ENCODE results near the gene IPCEF1.

The IPCEF1 gene

DNA sequence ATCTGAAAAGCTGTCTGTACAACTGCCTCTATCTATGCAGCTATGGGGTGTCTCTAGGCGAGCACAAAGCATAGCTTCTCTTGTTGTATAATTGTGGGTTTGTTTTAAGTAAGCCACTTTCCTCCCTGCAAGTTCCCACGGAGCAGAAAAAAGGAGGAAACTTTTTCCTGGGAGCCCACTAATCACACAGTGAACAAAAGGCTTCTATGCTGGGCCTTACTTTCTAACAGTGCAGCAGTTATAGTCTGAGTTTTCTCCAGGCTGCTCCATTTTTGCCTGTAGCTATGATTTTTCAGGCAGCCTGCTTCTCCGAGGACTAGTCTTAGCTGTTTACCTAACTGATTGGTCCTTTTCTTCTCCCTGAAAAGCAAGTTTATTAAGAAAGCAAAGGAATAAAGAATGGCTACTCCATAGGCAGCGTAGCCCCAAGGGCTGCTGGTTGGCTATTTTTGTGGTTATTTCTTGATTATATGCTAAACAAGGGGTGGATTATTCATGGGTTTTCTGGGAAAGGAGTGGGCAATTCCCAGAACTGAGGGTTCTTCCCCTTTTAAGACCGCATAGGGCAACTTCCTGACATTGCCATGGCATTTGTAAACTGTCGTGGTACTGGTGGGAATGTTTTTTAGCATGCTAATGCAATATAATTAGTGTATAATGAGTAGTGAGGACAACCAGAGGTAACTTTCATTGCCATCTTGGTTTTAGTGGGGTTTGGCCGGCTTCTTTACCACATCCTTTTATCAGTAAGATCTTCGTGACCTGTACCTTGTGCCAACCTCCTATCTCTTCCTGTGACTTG lies 233.2 kb downstream of the IPCEF1 start:
- no peak for DNase-seq
- Histone ChIP-seq H3K36me3 (no peaks in the 10 kb centered on the region), H3K4me3 (ENCODE audit: low read depth, low read length) (no peak overlapping the region), H3K9me3 (no peaks in the 10 kb centered on the region), H3K4me1 (peaks cover 12% of the 10 kb centered on the region; the same call in 1 of the 2 replicates), H3K27me3 (no peaks in the 10 kb centered on the region)
- TF ChIP-seq CTCF (IDR thresholded peaks at IDR 0.05; ENCODE audit: low read depth, low read length), result no peak

DNA sequence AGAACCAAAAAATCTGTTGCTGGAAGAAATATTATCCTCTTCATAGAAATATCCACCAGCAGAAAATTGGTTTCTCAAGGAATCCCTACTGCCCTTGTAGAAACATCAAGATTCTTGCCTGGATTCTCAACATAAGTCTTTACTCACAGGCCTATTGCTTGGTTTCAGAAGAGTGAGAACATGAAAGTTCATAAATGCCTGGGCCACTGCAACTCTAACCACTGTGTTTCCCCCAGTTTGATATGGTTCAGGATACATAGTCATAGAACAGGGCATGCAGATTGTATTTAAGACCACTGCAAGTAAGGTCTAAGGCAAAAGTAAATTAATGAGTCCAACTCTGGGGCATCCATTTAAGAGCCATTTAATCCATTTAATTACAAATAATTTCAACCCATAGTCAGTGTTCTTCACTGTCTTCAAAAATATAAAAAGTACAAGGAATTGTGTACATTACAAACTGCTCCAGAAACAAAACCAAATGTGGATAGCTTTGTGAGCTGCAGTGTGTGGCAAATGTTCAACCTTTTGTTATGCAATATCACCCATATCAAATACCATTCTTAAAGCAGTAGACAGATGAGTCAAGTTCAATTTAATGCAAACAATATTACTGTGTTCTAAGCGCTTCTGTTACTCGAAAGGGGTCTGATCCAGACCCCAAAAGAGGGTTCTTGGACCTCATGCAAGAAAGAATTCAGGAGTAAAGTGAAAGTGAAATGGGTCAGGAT lies 234.2 kb downstream of the IPCEF1 start:
- H3K36me3 ChIP-seq, result no peaks in the 10 kb centered on the region
- H3K9me3 ChIP-seq, result no peaks in the 10 kb centered on the region
- H3K27me3 ChIP-seq, result no peaks in the 10 kb centered on the region
- H3K4me1 ChIP-seq, result peaks cover 2% of the 10 kb centered on the region; the same call in 1 of the 2 replicates
- TF ChIP-seq CTCF (IDR thresholded peaks at IDR 0.05; ENCODE audit: low read depth, low read length), result no peak
- no peak overlapping the region for H3K4me3 ChIP-seq (ENCODE audit: low read depth, low read length)
- no peak for DNase-seq

DNA sequence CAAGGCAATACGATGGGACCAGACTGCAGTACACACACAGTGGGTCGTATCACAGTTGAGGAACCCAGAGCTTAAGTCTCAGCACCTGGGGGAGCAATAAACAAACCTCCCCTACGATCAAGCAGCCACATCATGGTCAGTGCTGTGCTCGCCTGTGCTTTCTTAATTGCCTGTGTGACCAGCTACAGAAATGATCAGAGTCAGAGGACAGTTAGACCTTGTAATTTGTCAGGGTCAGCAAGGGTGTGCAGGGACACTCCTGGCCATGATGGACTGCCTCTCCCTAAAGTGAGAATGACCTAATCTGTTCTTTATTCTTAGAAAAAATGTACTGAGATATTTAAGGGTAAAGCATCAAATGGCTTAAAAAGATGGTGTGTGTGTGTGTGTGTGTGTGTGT lies 239.1 kb downstream of the IPCEF1 start:
- no peak for TF ChIP-seq CTCF (IDR thresholded peaks at IDR 0.05; ENCODE audit: low read depth, low read length)
- Histone ChIP-seq H3K27me3 (no peaks in the 10 kb centered on the region), H3K4me1 (no peaks in the 10 kb centered on the region), H3K9me3 (no peaks in the 10 kb centered on the region), H3K36me3 (no peaks in the 10 kb centered on the region), H3K4me3 (ENCODE audit: low read depth, low read length) (no peak overlapping the region)
- no peak for DNase-seq

- Histone ChIP-seq H3K4me3 (ENCODE audit: low read depth, low read length) (no peak overlapping the region), H3K36me3 (no peaks in the 10 kb centered on the region), H3K4me1 (no peaks in the 10 kb centered on the region), H3K27me3 (no peaks in the 10 kb centered on the region), H3K9me3 (no peaks in the 10 kb centered on the region)
- no peak for TF ChIP-seq CTCF (IDR thresholded peaks at IDR 0.05; ENCODE audit: low read depth, low read length)
- DNase-seq, result no peak
These were observed 243.2 kb downstream of the IPCEF1 start for GRCh38 chr6:154113392-154113791.

GRCh38 chr6:154112181-154112809 lies 244.3 kb downstream of the IPCEF1 start:
- H3K36me3 ChIP-seq, result no peaks in the 10 kb centered on the region
- no peak overlapping the region for H3K4me3 ChIP-seq (ENCODE audit: low read depth, low read length)
- H3K9me3 ChIP-seq, result no peaks in the 10 kb centered on the region
- no peaks in the 10 kb centered on the region for H3K4me1 ChIP-seq
- TF ChIP-seq CTCF (IDR thresholded peaks at IDR 0.05; ENCODE audit: low read depth, low read length), result no peak
- DNase-seq, result no peak
- H3K27me3 ChIP-seq, result no peaks in the 10 kb centered on the region
